ENCODE measurements around the gene CECR2. TPM values are rescaled to one million over a fixed set of nuclear protein-coding genes. Genes with fewer than 3 reads are reported as not detected.

The CECR2 gene
- polyA plus RNA-seq, 1 donor from 2014 or later, result 2.1 TPM

- TF ChIP-seq TAF1 (IDR thresholded peaks at IDR 0.05; ENCODE audit: low read depth) (no peak), EZH2 (IDR thresholded peaks at IDR 0.05; ENCODE audit: borderline replicate concordance, insufficient read depth, low read length, poor library complexity, severe bottlenecking) (no peak), REST (IDR thresholded peaks at IDR 0.05; ENCODE audit: borderline replicate concordance) (no peak), POLR2AphosphoS5 (IDR thresholded peaks at IDR 0.05) (no peak), CTCF (IDR thresholded peaks at IDR 0.05; ENCODE audit: poor library complexity, severe bottlenecking) (no peak)
- H3K4me2 ChIP-seq (ENCODE audit: low read length), result no peak overlapping the region
- H3K9me3 ChIP-seq (ENCODE audit: low read length), result no peaks in the 10 kb centered on the region
- H3K79me2 ChIP-seq (replicated peaks; ENCODE audit: insufficient read depth, low read length), result peaks cover 15% of the 10 kb centered on the region
- H4K20me1 ChIP-seq (ENCODE audit: insufficient read depth), result no peaks in the 10 kb centered on the region
- no peak overlapping the region for H2AFZ ChIP-seq (ENCODE audit: low read depth, low read length)
- no peak overlapping the region for H3K9ac ChIP-seq (ENCODE audit: low read length)
- H3K4me3 ChIP-seq (ENCODE audit: low read length), result no peak overlapping the region
- H3K9me2 ChIP-seq (ENCODE audit: insufficient read depth, low read length), result no peaks in the 10 kb centered on the region
- H3K27me3 ChIP-seq (ENCODE audit: insufficient read depth, low read depth, low read length), result no peaks in the 10 kb centered on the region
- no peaks in the 10 kb centered on the region for H3K36me3 ChIP-seq (ENCODE audit: insufficient read depth, low read length)
- no peak overlapping the region for H3K27ac ChIP-seq (ENCODE audit: low read length)
- H3F3A ChIP-seq (ENCODE audit: insufficient read depth, low read length, poor library complexity, severe bottlenecking), result no peaks in the 10 kb centered on the region
Observed at GRCh38 chr22:17438026-17438425, 68.8 kb downstream of the CECR2 start.

GRCh38 chr22:17441326-17441725 lies 72.1 kb downstream of the CECR2 start:
- no peak overlapping the region for H3K4me3 ChIP-seq (ENCODE audit: low read length)
- H3K9me2 ChIP-seq (ENCODE audit: insufficient read depth, low read length), result no peaks in the 10 kb centered on the region
- no peaks in the 10 kb centered on the region for H3F3A ChIP-seq (ENCODE audit: insufficient read depth, low read length, poor library complexity, severe bottlenecking)
- H3K9me3 ChIP-seq (ENCODE audit: low read length), result no peaks in the 10 kb centered on the region
- no peak overlapping the region for H3K4me2 ChIP-seq (ENCODE audit: low read length)
- H3K27ac ChIP-seq (ENCODE audit: low read length), result no peak overlapping the region
- H3K9ac ChIP-seq (ENCODE audit: low read length), result no peak overlapping the region
- H4K20me1 ChIP-seq (ENCODE audit: insufficient read depth), result no peaks in the 10 kb centered on the region
- H3K79me2 ChIP-seq (replicated peaks; ENCODE audit: insufficient read depth, low read length), result peaks cover 20% of the 10 kb centered on the region
- TF ChIP-seq EZH2 (IDR thresholded peaks at IDR 0.05; ENCODE audit: borderline replicate concordance, insufficient read depth, low read length, poor library complexity, severe bottlenecking) (no peak), SMC3 (conservative IDR thresholded peaks at IDR 0.05; ENCODE audit: poor library complexity) (no peak), EP300 (conservative IDR thresholded peaks at IDR 0.05; ENCODE audit: poor library complexity, severe bottlenecking) (no peak), MXI1 (conservative IDR thresholded peaks at IDR 0.05; ENCODE audit: poor library complexity, severe bottlenecking) (no peak), CTCF (IDR thresholded peaks at IDR 0.05; ENCODE audit: poor library complexity, severe bottlenecking) (no peak), TAF1 (IDR thresholded peaks at IDR 0.05; ENCODE audit: low read depth) (no peak), REST (IDR thresholded peaks at IDR 0.05; ENCODE audit: borderline replicate concordance) (no peak), POLR2AphosphoS5 (IDR thresholded peaks at IDR 0.05) (no peak), RAD21 (conservative IDR thresholded peaks at IDR 0.05) (no peak)
- H3K36me3 ChIP-seq (ENCODE audit: insufficient read depth, low read length), result no peaks in the 10 kb centered on the region
- no peaks in the 10 kb centered on the region for H3K27me3 ChIP-seq (ENCODE audit: insufficient read depth, low read depth, low read length)
- no peak overlapping the region for H2AFZ ChIP-seq (ENCODE audit: low read depth, low read length)
